COLO668 (cell line): ENCODE results near the gene TTC22.

Source experiments
- DNase-seq: peaks from one replicate; lab custom pipeline; 2025; ENCODE audit not compliant: unreplicated experiment; lab: John Stamatoyannopoulos, UW

Gene TTC22

GRCh38 chr1:54757833-54758232, 43.3 kb downstream of the TTC22 start:
- no peak for DNase-seq

GRCh38 chr1:54754486-54755285, 46.4 kb downstream of the TTC22 start:
- no peak for DNase-seq

- DNase-seq, result no peak
These were observed 47.1 kb downstream of the TTC22 start for GRCh38 chr1:54754045-54754444.

- no peak for DNase-seq
These were observed 49.7 kb downstream of the TTC22 start for GRCh38 chr1:54751426-54751825.

DNA sequence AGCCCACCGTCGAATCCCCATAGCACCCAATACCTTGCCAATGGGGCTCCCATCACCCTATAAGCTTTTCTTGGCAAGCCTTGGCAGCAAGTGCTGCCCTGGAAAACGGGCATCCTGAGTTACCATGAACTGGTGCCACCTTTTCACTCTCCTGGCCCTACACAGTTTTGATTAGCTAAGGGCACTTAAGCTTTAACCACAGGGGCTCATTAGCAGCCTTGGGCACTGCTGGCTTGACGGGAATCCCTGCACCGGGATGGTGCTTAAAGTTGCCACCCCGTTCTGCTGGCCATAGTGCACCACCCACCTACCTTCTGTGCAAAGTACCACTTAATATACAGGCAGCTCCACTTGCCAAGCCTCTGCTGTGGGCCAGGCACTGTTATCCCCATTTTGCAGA, 50.5 kb downstream of the TTC22 start:
- no peak for DNase-seq

GRCh38 chr1:54748094-54748835, 52.9 kb downstream of the TTC22 start:
- DNase-seq, result no peak

DNA sequence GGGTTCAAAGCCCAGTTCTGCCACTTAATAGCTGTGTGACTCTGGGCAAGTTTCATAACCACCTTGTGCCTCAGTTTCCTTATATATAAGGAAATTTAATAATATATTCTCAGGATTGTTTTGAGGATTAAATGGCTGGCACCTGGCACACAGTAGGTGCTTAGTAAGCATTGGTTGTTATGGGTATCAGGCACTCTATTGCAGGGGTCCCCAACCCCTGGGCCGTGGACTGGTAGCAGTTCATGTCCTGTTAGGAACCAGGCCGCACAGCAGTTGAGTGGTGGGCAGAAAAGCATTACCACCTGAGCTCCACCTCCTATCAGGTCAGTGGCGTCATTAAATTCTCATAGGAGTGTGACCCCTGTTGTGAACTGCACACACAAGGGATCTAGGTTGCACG, 55.3 kb downstream of the TTC22 start:
- DNase-seq, result no peak

- no peak for DNase-seq
These were observed 55.8 kb downstream of the TTC22 start for GRCh38 chr1:54745274-54745673.

DNA sequence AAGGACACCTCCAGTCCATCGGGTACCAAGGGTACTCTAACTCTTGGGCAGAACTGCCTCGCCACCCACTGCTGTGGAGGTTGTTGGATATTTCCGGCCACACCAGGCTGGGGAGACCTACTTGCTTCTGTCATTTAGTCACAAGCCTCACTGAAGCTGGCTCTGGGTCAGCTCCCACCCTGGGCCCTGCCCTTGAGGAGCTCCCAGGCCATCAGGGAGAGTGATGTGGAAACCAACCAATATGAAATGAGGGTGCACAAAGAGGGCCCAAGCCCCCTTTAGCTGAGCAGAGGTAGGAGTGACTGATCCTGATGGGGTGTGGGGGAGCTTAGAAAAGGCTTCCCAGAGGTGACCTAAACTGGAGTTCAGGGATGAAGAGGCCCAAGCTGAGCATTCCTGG, 56.4 kb downstream of the TTC22 start:
- no peak for DNase-seq

DNA sequence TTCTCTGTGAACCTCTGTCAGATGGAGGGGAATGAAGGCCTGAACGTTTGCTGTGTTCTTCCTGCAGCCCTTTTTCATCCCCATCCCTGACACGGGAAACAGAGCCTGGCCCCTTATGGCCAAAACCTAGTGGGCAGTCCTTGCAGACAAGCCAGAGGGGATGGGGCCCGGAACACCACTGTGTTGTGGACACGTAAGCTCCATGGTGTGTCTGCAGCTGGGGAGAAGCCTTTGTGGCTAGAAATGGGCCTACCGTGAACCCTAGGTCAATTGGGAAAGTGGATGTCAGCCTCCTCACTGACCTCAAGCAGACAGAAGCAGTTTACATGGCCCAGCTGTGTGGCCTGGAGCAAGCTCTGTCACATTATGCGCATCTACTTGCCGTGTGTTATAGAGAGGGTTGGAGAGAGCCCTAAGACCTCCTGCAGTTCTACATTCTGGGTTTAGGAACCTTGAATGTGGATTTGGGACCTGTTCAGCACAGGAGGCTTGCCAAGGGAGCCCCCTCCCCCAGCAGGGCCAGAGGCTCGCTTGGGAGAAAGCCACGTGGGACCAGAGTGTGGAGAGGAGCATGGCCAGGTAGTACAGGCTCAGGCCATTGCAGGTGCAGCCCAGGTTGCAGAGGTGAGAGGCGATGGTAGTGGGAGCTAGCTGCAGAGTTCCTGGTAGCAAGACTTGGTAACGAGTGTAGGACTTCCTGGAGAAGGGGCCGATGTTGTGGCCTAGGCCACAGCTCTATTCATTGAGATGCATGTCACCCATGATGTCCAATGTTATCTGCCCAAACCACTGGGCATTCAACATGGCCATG, 57.5 kb downstream of the TTC22 start:
- no peak for DNase-seq

DNA sequence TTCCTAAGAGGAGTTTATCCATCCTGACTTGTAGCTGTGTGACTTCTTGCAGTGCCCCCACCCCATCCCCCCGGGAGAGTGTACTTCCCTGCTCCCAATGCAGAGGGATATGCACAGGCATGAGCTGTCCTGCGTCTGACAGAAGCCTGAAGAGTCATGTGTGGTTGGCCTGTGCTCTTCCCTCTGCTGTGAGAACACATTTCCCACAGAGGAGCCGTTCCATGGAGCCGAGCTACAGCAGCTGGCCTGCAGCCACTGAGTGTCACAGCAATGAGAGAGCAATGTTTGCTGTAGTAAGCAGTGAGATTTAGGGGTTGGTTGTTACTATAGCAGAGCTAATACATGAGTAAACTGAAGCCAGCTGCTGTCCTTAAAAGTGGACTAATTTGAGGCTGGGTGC, 58.8 kb downstream of the TTC22 start:
- no peak for DNase-seq

- no peak for DNase-seq
These were observed 59.6 kb downstream of the TTC22 start for GRCh38 chr1:54741531-54741930.

GRCh38 chr1:54738244-54738643, 62.9 kb downstream of the TTC22 start:
- no peak for DNase-seq

DNA sequence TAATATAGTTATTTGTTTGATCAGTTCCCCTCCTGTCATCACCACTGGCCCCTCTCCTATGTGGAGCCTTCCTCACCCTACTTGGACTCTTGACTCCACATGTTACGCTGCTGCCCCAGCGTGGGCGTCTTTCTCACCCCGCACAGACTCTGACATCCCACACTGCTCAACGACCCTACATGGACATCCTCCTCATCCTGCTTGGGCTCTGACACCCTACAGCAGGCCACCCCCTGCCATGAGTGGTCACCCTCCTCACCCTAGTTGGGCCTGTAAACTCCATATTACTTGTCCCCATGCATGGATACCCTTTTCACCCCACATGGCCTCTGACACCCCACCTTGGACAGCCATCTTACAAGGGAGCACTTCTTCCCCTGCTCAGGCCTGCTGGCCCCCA, 64.4 kb downstream of the TTC22 start:
- no peak for DNase-seq
